Smooth muscle cell of the umbilical artery (primary cell): ENCODE measurements around the gene SPECC1L. TPM values are rescaled to one million over a fixed set of nuclear protein-coding genes. Genes with fewer than 3 reads are reported as not detected.

ENCODE experiments used
- total RNA-seq: library from RNA; depleted of rRNA; stranded (reverse); fragments of >200 nt; gene quantifications from 2 replicates; pipeline ENCODE4 v1.2.3, GENCODE V29; 2014

SPECC1L gene, protein sequence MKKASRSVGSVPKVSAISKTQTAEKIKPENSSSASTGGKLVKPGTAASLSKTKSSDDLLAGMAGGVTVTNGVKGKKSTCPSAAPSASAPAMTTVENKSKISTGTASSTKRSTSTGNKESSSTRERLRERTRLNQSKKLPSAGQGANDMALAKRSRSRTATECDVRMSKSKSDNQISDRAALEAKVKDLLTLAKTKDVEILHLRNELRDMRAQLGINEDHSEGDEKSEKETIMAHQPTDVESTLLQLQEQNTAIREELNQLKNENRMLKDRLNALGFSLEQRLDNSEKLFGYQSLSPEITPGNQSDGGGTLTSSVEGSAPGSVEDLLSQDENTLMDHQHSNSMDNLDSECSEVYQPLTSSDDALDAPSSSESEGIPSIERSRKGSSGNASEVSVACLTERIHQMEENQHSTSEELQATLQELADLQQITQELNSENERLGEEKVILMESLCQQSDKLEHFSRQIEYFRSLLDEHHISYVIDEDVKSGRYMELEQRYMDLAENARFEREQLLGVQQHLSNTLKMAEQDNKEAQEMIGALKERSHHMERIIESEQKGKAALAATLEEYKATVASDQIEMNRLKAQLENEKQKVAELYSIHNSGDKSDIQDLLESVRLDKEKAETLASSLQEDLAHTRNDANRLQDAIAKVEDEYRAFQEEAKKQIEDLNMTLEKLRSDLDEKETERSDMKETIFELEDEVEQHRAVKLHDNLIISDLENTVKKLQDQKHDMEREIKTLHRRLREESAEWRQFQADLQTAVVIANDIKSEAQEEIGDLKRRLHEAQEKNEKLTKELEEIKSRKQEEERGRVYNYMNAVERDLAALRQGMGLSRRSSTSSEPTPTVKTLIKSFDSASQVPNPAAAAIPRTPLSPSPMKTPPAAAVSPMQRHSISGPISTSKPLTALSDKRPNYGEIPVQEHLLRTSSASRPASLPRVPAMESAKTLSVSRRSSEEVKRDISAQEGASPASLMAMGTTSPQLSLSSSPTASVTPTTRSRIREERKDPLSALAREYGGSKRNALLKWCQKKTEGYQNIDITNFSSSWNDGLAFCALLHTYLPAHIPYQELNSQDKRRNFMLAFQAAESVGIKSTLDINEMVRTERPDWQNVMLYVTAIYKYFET
- 33.9 and 46.5 TPM in 2 replicates for total RNA-seq

DNA sequence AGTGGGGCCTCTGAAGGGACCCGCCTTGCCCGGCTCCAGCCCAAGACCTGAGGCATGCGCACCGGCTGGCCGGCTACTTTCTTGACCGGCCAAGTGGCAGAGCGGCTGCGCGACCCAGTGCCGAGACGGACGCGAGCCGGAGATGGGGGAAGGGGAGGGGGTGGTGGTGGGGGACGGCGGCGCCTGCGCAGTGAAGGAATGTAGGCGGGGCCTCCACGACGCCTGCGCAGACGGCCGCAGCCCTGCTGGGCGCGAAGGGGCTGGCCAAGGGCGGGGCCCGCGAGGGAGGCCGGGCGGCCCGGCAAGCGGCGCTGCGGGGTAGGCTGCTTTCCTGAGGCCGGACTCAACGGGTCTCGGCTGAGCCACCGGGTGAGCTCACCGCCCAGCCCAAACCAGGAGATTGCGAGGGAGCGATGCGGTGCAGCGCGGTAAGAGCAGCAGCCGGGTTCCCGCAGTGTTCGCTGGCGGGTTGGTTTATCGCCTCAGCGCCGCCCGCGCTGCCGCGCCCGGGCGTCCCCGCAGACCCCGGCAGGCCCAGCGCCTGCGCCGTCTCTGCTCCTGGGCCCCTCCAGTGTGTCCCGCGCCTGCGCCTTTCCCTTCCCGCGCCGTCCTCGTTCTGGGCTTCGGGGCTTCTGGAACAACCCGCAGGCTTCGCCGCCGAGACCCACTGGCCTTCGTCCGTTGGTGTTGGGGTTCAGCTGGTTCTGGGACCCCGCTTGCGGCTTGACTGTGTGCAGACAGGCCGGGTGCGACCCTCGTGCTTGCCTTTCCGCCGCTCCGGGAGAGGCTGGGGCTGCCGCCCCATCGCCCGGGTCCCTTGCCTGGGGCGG lies at the start of gene SPECC1L:
Gene SPECC1L (plus strand): TSS at position 276 of the 830 bp plus-strand sequence. CDS start 31,401 bp downstream, outside the sequence.

DNA sequence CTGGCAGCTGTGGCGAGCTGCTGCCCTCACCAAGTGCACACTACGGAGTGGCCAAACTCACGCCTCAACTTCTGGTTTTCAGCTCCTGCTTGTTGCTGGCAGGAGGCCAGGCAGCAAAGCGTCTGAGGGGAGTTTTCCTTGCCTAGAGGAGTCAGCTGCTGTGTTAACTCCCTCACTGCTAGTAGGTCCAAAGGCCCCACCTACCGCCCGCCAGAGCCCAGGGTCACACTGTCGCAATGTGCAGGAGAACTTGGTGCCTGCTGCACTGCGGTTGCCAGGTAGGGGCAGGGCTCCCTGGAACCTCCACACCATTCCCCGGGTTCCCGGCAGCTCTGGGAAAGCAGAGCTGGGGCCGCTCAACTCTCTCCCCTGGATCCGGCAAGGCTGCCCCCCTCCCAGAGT lies 25.6 kb upstream of the SPECC1L start, which contains the start of gene GGT5:
Gene GGT5 (minus strand): TSS at position 53 of the 402 bp plus-strand sequence. CDS start 357 bp downstream, outside the sequence.

DNA sequence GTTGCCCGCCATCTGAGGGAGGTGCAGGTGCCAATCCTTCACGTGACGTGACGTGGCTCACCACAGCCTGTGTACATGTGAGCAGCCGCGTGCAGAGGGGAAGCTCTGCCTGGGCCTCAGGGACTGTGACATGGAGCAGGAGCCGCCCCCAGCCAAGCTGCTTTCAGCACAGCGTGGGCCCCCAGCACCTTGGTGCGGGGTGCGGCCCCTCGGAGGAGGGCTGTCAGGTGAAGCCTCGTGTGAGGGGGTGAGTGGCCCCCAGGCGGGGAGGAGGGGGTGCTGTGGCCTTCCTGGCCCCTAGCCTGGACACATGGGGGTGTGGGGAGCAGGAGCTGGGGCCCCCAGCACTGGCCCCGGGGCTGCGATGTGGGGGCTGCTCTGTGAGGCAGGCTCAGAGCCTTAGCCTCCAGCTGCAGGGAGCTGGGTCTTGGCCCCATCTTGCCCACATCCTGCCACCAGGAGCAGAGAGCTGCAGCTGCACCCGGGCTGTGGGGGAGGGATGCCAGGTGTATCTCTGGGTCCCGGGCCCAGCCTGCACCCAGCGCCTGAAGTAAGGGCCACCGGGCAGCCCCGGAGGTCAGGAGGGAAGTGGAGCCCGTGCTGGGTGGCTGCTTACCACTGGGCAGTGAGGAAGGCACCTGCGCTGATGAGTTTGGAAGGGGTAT lies 157.0 kb downstream of the SPECC1L start, which contains the start of gene ADORA2A:
Gene ADORA2A (plus strand): TSS at position 100 of the 665 bp plus-strand sequence. CDS start 5,806 bp downstream, outside the sequence.

Other genes starting within 250 kb of the SPECC1L start
- 0.28 and 0.89 TPM in 2 replicates for gene SUSD2, start 89.3 kb upstream of the SPECC1L start, total RNA-seq
- gene GGT5, start 25.7 kb upstream of the SPECC1L start, total RNA-seq = 0.23 and 1.2 TPM in 2 replicates
- 1.8 and 2.0 TPM in 2 replicates for gene ADORA2A, start 156.8 kb downstream of the SPECC1L start, total RNA-seq
- 0.09 and 0.30 TPM in 2 replicates for gene UPB1, start 224.5 kb downstream of the SPECC1L start, total RNA-seq